Mononuclear cell (primary cell): ENCODE data around the gene FTSJ1. TPM values are rescaled to one million over a fixed set of nuclear protein-coding genes. Genes with fewer than 3 reads are reported as not detected.

Experiments
- H3K27me3 ChIP-seq: 2 replicates; pipeline ENCODE4 v1.6.0; 2011; ENCODE audit warnings: low read length, control low read depth; ENCODE audit not compliant: insufficient read depth
- H3K4me1 ChIP-seq: 2 replicates; pipeline ENCODE4 v1.5.1; 2011; ENCODE audit warnings: mild to moderate bottlenecking, low read length, control low read depth; ENCODE audit not compliant: insufficient read depth
- H3K4me3 ChIP-seq: 2 replicates; pipeline ENCODE4 v1.5.1; 2011; ENCODE audit warnings: mild to moderate bottlenecking, low read length, moderate library complexity
- H3K9me3 ChIP-seq: 2 replicates; pipeline ENCODE4 v1.5.1; 2011; ENCODE audit warnings: low read depth, mild to moderate bottlenecking, control low read depth, low read length
- total RNA-seq: library from RNA; depleted of rRNA; stranded (reverse); fragments of >200 nt; gene quantifications from one replicate; pipeline ENCODE4 v1.2.3, GENCODE V29; 2012

The FTSJ1 gene
- total RNA-seq, 1 donor: 19.3 TPM

GRCh38 chrX:48498374-48498809, 22.4 kb downstream of the FTSJ1 start:
- Histone ChIP-seq H3K9me3 (no peaks in the 10 kb centered on the region), H3K27me3 (no peaks in the 10 kb centered on the region), H3K4me3 (no peak overlapping the region), H3K4me1 (no peaks in the 10 kb centered on the region)

DNA sequence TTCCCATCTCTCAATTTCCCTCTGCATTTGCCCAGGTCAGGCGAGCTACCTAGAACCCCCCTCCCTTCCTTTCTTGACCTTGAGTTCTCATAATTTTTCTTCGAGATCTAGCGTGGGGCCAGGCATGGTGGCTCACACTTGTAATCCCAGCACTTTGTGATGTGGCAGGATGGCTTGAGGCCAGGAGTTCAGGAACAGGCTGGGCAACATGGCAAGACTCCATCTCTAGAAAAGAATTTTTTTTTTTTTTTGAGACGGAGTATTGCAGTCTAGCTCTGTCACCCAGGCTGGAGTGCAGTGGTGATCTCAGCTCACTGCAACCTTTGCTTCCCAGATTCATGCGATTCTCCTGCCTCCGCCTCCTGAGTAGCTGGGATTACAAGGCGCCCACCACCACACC, 28.3 kb downstream of the FTSJ1 start:
- Histone ChIP-seq H3K4me1 (peaks cover 1% of the 10 kb centered on the region), H3K27me3 (no peaks in the 10 kb centered on the region), H3K9me3 (no peaks in the 10 kb centered on the region), H3K4me3 (no peak overlapping the region)

GRCh38 chrX:48505481-48505880, 29.5 kb downstream of the FTSJ1 start:
- H3K4me1 ChIP-seq: peaks cover 11% of the 10 kb centered on the region
- H3K4me3 ChIP-seq: no peak overlapping the region
- H3K9me3 ChIP-seq: no peaks in the 10 kb centered on the region
- no peaks in the 10 kb centered on the region for H3K27me3 ChIP-seq

DNA sequence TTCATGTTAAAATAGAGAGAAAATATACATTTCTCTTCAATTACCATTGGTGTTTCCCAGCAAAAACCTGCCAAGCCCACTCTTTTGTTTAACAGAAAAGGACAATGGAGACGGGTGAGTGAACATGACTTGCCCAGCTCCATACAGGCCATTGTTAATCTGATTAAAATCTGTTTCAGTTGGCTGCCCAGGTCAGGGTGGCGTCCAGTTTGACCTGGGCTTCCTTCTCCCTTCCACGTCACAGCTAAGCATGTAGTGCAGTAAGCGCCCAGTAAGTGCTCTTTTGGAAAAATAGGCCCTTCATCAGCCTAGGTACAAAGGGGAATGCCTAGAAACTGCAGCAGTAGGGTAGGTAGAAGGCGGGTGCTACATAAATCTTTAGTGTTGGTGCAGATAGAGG, 31.2 kb downstream of the FTSJ1 start:
- Histone ChIP-seq H3K9me3 (no peaks in the 10 kb centered on the region), H3K27me3 (no peaks in the 10 kb centered on the region), H3K4me3 (no peak overlapping the region), H3K4me1 (peaks cover 11% of the 10 kb centered on the region)

GRCh38 chrX:48508400-48509244, 32.6 kb downstream of the FTSJ1 start, which contains the start of gene PORCN:
TSS of gene PORCN (plus strand) at chrX:48508992. CDS start at chrX:48509821, 829 bp downstream.
- Histone ChIP-seq H3K9me3 (no peaks in the 10 kb centered on the region), H3K4me1 (peaks cover 11% of the 10 kb centered on the region), H3K27me3 (no peaks in the 10 kb centered on the region), H3K4me3 (peak within 1 kb of the TSS; percentile 62)

- Histone ChIP-seq H3K4me3 (peak overlapping the region; percentile 62), H3K9me3 (no peaks in the 10 kb centered on the region), H3K4me1 (peaks cover 11% of the 10 kb centered on the region), H3K27me3 (no peaks in the 10 kb centered on the region)
These were observed 33.2 kb downstream of the FTSJ1 start for GRCh38 chrX:48509245-48509590.

GRCh38 chrX:48509619-48510018, 33.6 kb downstream of the FTSJ1 start:
- peaks cover 11% of the 10 kb centered on the region for H3K4me1 ChIP-seq
- peak overlapping the region; percentile 62 for H3K4me3 ChIP-seq
- H3K9me3 ChIP-seq: no peaks in the 10 kb centered on the region
- no peaks in the 10 kb centered on the region for H3K27me3 ChIP-seq

DNA sequence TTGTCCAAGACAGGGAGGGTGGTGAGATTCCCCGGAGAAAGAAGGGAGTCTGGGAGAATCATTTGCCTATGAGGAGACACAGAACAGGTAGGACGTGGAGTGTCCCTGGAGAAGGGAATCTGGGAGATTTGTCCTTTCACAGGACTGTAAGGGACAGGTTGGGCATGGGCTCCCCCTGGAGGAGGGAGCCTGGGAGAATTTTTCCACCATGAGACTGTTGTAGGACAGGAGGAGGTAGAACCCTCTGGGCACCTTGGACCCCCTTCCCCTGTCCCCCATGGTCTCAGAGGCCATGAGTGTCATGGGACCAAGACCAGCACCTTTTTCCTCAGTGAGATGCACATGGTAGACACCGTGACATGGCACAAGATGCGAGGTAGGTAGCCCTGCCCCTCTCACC, 35.6 kb downstream of the FTSJ1 start:
- Histone ChIP-seq H3K9me3 (no peaks in the 10 kb centered on the region), H3K4me1 (peaks cover 11% of the 10 kb centered on the region), H3K27me3 (no peaks in the 10 kb centered on the region), H3K4me3 (no peak overlapping the region)

GRCh38 chrX:48512371-48512935, 36.5 kb downstream of the FTSJ1 start:
- H3K27me3 ChIP-seq: no peaks in the 10 kb centered on the region
- H3K9me3 ChIP-seq: no peaks in the 10 kb centered on the region
- H3K4me3 ChIP-seq: no peak overlapping the region
- H3K4me1 ChIP-seq: peaks cover 11% of the 10 kb centered on the region

GRCh38 chrX:48513670-48514069, 37.7 kb downstream of the FTSJ1 start:
- Histone ChIP-seq H3K9me3 (no peaks in the 10 kb centered on the region), H3K4me1 (peaks cover 11% of the 10 kb centered on the region), H3K4me3 (no peak overlapping the region), H3K27me3 (no peaks in the 10 kb centered on the region)

DNA sequence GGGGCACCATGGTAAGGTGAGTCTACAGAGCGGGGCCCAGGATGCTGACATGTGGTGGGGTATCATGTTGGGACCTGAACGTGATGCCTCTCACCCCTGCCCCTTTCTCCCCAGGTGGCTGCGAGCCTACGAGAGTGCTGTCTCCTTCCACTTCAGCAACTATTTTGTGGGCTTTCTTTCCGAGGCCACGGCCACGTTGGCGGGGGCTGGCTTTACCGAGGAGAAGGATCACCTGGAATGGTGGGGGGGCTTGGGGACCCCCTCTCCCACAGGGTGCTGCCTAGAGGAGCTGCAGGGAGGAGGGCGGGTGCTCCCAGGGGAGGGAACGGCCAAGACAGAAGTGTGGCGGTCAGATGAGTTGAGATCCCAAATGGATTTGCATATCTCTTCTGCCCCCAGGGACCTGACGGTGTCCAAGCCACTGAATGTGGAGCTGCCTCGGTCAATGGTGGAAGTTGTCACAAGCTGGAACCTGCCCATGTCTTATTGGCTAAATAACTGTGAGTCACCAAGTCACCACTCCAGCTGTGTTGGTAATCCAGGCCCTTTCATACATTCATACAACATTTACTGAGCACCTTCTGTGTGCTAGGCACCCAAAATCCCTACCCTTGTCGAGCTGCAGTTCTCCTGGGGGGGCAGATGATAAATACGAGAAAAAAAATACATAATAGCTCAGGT, 38.3 kb downstream of the FTSJ1 start:
- no peak overlapping the region for H3K4me3 ChIP-seq
- H3K9me3 ChIP-seq: no peaks in the 10 kb centered on the region
- no peaks in the 10 kb centered on the region for H3K27me3 ChIP-seq
- H3K4me1 ChIP-seq: peaks cover 9% of the 10 kb centered on the region

DNA sequence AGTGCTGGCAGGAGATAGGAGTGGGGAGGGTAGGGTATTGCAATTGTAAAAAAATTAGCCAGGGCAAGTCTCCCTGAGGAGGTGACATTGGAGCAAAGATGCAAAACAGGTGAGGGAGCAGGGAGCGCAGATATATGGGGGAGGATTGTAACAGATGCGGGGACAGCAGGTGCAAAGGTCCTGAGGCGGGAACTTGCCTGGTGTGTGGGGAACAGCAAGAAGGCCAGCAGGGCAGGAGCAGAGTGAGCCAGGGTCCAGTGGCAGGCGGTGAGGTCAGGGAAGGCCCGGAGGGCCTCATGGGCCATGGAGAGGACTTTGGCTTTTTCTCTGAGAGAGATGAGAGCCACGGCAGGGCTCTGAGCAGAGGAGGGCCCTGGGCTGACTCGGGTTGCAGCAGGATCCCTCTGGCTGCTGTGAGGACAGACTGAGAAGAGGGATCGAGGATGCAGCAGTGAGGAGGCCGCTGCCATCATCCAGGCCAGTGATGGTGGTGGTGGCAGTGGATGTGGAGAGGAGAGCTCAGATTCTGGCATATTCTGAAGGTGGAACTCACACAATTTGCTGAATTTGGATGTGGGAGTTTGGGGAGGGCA, 39.0 kb downstream of the FTSJ1 start:
- H3K27me3 ChIP-seq: no peaks in the 10 kb centered on the region
- H3K4me1 ChIP-seq: peaks cover 2% of the 10 kb centered on the region
- no peak overlapping the region for H3K4me3 ChIP-seq
- no peaks in the 10 kb centered on the region for H3K9me3 ChIP-seq

DNA sequence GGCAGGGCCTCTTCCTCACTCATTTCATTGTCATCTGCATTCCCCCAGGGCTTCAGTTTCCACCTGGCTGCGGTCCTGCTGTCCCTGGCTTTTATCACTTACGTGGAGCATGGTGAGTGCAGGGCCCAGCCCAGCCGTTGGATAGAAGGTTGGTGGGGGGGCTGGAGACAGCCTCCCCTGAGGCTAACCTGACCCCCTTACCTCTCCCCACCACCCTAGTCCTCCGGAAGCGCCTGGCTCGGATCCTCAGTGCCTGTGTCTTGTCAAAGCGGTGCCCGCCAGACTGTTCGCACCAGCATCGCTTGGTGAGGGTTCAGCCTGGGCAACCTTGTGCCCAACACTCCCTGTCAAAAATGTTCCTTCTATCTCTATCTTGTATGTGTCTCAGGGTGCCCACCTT, 39.8 kb downstream of the FTSJ1 start:
- H3K4me1 ChIP-seq: peaks cover 7% of the 10 kb centered on the region
- no peak overlapping the region for H3K4me3 ChIP-seq
- no peaks in the 10 kb centered on the region for H3K27me3 ChIP-seq
- no peaks in the 10 kb centered on the region for H3K9me3 ChIP-seq

DNA sequence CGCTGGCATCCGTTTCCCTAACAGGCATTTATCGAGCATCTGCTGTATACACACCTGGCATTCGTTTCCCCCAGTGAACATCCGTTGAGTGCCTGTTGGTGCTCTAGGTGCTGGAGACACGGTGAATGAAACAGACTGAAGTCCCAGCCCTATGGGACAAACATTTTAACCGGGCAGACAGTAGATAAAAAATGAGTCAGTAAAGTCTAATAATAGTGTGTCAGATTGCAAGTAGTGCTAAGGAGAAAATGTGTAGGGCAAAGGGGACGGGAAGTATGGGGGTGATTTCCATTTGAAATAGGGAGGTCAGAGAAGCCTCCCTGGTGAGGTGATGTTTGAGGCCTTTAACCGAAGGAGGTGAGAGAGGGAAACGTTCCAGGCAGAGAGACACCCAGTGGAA, 40.3 kb downstream of the FTSJ1 start:
- Histone ChIP-seq H3K4me1 (peaks cover 12% of the 10 kb centered on the region), H3K4me3 (no peak overlapping the region), H3K9me3 (no peaks in the 10 kb centered on the region), H3K27me3 (no peaks in the 10 kb centered on the region)

DNA sequence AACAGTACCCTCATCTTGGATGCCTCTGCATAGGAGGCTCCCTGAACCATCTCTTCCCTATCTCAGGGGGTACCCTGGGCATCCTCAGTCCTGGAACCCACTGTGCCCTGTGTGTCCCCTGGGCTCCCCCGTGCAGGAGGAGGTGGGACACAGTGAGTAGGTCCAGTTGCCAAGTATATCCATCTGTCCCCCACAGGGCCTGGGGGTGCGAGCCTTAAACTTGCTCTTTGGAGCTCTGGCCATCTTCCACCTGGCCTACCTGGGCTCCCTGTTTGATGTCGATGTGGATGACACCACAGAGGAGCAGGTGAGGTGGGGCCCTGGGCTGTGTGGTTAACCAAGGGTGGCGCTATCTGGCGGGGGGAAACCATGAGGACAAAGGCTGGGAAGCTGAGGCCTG, 41.0 kb downstream of the FTSJ1 start:
- H3K4me1 ChIP-seq: peaks cover 13% of the 10 kb centered on the region
- H3K4me3 ChIP-seq: no peak overlapping the region
- no peaks in the 10 kb centered on the region for H3K9me3 ChIP-seq

More for the DNA sequence above, 41.0 kb downstream of the FTSJ1 start:
- no peaks in the 10 kb centered on the region for H3K27me3 ChIP-seq
